Renal pelvis (tissue), 3 donors: ENCODE results near the gene SPINT2. TPM values are rescaled to one million over a fixed set of nuclear protein-coding genes. Genes with fewer than 3 reads are reported as not detected.

Experiments
- polyA plus RNA-seq, 3 donors: library from polyadenylated mRNA; unstranded; fragments of 120-200 nt; gene quantifications; one replicate each; pipeline ENCODE4 v1.2.1, GENCODE V29; 2013; ENCODE audit not compliant: insufficient read length in 3 of 3

Gene SPINT2
- polyA plus RNA-seq, 3 donors: 371 to 385 (median 383) TPM

Other genes starting within 250 kb of the SPINT2 start
- 1 to 10 TPM; 1.2 to 2.9 (median 2.0) TPM for gene DPF1, start 40.4 kb upstream of the SPINT2 start, polyA plus RNA-seq
- gene PPP1R14A, start 8.2 kb upstream of the SPINT2 start, polyA plus RNA-seq: 10 to 100 TPM in 1 of 3 donors, 1 to 10 TPM in 2; 6.9 to 10.6 (median 8.6) TPM
- 10 to 100 TPM; 10.6 to 11.1 (median 10.9) TPM for gene C19orf33, start 39.7 kb downstream of the SPINT2 start, polyA plus RNA-seq
- 10 to 100 TPM; 35.4 to 45.4 (median 40.4) TPM for gene YIF1B, start 51.4 kb downstream of the SPINT2 start, polyA plus RNA-seq
- gene KCNK6, start 55.3 kb downstream of the SPINT2 start, polyA plus RNA-seq: 1 to 10 TPM; 3.0 to 4.4 (median 4.2) TPM
- gene CATSPERG, start 71.3 kb downstream of the SPINT2 start, polyA plus RNA-seq: 10 to 100 TPM in 1 of 3 donors, 1 to 10 TPM in 2; 3.7 to 12.1 (median 8.9) TPM
- 100 to 1,000 TPM; 167 to 187 (median 173) TPM for gene PSMD8, start 110.0 kb downstream of the SPINT2 start, polyA plus RNA-seq
- gene GGN, start 123.5 kb downstream of the SPINT2 start, polyA plus RNA-seq: 1 to 10 TPM in 1 of 3 donors, under 1 TPM in 2; 0.81 to 1.7 (median 0.88) TPM
- gene SPRED3, start 124.1 kb downstream of the SPINT2 start, polyA plus RNA-seq: 1 to 10 TPM; 1.2 to 1.5 (median 1.4) TPM
- 10 to 100 TPM; 18.2 to 22.8 (median 19.1) TPM for gene FAM98C, start 138.5 kb downstream of the SPINT2 start, polyA plus RNA-seq
- gene RASGRP4, start 161.6 kb downstream of the SPINT2 start, polyA plus RNA-seq: under 1 TPM; 0.81 to 0.96 (median 0.84) TPM
- gene RYR1, start 169.1 kb downstream of the SPINT2 start, polyA plus RNA-seq: 1 to 10 TPM; 5.1 to 6.6 (median 5.2) TPM